HG03159 (cell line): ENCODE measurements around the gene UACA.

Experiments used
- ATAC-seq: cut with Tn5 transposase; IDR thresholded peaks from one replicate; pipeline ENCODE4 v1.9.1; 2021; ENCODE audit warnings: mild to moderate bottlenecking, moderate library complexity; ENCODE audit not compliant: unreplicated experiment

The UACA gene

DNA sequence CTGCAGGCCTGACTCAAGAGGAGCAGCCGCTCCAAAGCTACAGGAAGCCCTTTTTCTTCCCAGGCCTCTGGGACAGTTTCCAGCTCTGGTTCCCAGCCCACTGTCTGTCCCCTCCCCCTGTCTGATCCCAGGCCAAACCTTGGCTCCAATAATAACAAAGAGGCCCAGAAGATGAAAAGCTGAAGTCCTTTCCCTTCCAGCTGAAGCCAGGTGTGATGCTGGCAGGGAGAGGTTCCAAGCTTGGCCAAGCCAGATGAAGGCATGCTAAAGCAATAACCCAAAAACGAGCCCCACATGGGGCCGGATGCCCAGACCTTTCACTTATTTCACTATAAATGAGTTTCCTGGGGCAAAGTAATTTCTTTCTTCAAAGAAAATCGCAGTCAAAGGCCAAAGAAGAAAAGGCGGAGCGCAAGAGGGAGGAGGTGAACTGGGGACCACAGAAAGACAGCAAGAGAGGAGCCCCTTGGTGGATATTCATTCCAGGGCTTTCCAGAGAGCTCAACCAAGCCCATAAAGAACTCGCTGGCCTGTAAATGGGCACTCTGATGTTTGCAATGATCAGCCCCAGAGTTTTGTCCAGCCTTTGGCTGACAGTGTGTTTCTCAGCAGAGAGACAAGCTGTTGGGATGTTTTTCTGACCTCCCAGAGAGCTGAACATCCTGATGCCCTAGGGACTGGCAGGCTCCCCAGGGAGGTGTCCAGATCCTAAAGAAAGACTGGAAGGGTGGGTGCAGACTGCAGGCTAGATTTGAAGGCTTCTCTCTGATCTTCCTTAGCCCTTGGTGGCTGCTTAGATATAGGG is 157.6 kb downstream of the UACA start:
- no peak for ATAC-seq

DNA sequence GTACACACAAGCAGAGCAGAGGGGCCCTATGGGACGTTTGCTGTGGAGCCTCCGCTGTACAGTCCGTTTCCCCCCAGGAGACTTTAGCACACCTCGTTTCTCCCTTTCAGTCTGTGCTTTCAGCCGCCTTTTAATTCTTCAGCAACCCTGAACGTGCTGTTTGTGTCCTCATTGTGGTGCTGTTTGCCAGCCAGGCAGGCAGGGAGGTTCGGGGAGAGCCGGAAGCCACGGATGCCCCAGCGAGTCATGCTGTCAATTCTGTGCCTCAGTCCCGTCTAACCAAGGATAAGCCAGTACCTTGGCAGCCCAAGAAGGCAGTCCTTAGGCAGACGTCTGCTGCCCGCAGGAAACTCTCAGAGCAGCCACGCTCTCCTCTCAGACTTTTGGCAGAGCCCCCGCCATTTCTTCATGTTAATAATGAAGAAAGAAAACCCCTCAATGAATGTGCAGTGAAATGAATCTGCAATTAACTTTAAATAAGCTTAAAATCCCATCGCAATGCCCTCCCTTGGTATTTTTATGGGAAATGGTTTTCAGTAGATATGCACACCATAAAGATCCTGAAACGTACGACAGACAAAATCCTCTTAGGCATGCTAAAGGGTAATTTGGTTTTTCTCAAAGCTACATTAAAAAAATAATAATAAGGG is 158.6 kb downstream of the UACA start:
- no peak for ATAC-seq
